HG02759 (cell line): ENCODE results near the gene PRG2.
"Not testable (repeated sequence)": the region's sequence is repeated elsewhere in the genome, so short reads cannot be mapped to it uniquely, and the experiment has no call there.

Experiments used
- ATAC-seq: cut with Tn5 transposase; IDR thresholded peaks from one replicate; pipeline ENCODE4 v1.9.1; 2021; ENCODE audit warnings: mild to moderate bottlenecking, moderate library complexity; ENCODE audit not compliant: unreplicated experiment

Gene PRG2

GRCh38 chr11:57349491-57350274 lies 40.8 kb downstream of the PRG2 start:
- ATAC-seq: peak; percentile 59

- no peak for ATAC-seq
Observed at GRCh38 chr11:57348636-57349313, 41.7 kb downstream of the PRG2 start.

GRCh38 chr11:57348052-57348451 lies 42.4 kb downstream of the PRG2 start:
- no peak for ATAC-seq

GRCh38 chr11:57347336-57347735 lies 43.1 kb downstream of the PRG2 start:
- ATAC-seq: no peak

- ATAC-seq: peak; percentile 76
Observed at GRCh38 chr11:57345555-57346211, 44.8 kb downstream of the PRG2 start.

GRCh38 chr11:57344826-57345225 lies 45.6 kb downstream of the PRG2 start:
- ATAC-seq: no peak

- no peak for ATAC-seq
Observed at GRCh38 chr11:57343825-57344224, 46.6 kb downstream of the PRG2 start.

GRCh38 chr11:57342702-57343101 lies 47.7 kb downstream of the PRG2 start:
- no peak for ATAC-seq

GRCh38 chr11:57341250-57341808 lies 49.1 kb downstream of the PRG2 start:
- no peak for ATAC-seq

- no peak for ATAC-seq
Observed at GRCh38 chr11:57340039-57340615, 50.3 kb downstream of the PRG2 start.

GRCh38 chr11:57339328-57339727 lies 51.1 kb downstream of the PRG2 start:
- ATAC-seq: no peak

GRCh38 chr11:57338142-57338541 lies 52.3 kb downstream of the PRG2 start, which contains the start of gene P2RX3:
Gene P2RX3, plus strand, starts transcription at chr11:57338352. Its CDS starts 199 bp downstream, at chr11:57338551.
- no peak for ATAC-seq

GRCh38 chr11:57336856-57337255 lies 53.6 kb downstream of the PRG2 start:
- not testable (repeated sequence) for ATAC-seq
